Measurements from ENCODE around the gene TDRD15.
"Not testable (repeated sequence)": the region's sequence is repeated elsewhere in the genome, so short reads cannot be mapped to it uniquely, and the experiment has no call there.

Gene TDRD15

GRCh38 chr2:21146638-21147037 lies 22.9 kb downstream of the TDRD15 start:
- no peak for DNase-seq (ENCODE audit: low read depth, low spot score)

- DNase-seq (ENCODE audit: low read depth, low spot score), result no peak
Observed at GRCh38 chr2:21148718-21149117, 24.9 kb downstream of the TDRD15 start.

GRCh38 chr2:21151234-21151633 lies 27.5 kb downstream of the TDRD15 start:
- not testable (repeated sequence) for DNase-seq (ENCODE audit: low read depth, low spot score)

- DNase-seq (ENCODE audit: low read depth, low spot score), result no peak
Observed at GRCh38 chr2:21155365-21156136, 31.8 kb downstream of the TDRD15 start.

GRCh38 chr2:21161122-21161521 lies 37.4 kb downstream of the TDRD15 start:
- no peak for DNase-seq (ENCODE audit: low read depth, low spot score)

GRCh38 chr2:21161832-21162614 lies 38.3 kb downstream of the TDRD15 start:
- DNase-seq (ENCODE audit: low read depth, low spot score), result no peak

GRCh38 chr2:21162615-21162878 lies 38.8 kb downstream of the TDRD15 start:
- no peak for DNase-seq (ENCODE audit: low read depth, low spot score)

- no peak for DNase-seq (ENCODE audit: low read depth, low spot score)
Observed at GRCh38 chr2:21163213-21163612, 39.4 kb downstream of the TDRD15 start.

GRCh38 chr2:21165350-21165749 lies 41.6 kb downstream of the TDRD15 start:
- DNase-seq (ENCODE audit: low read depth, low spot score), result no peak

GRCh38 chr2:21175895-21176646 lies 52.3 kb downstream of the TDRD15 start:
- no peak for DNase-seq (ENCODE audit: low read depth, low spot score)

- no peak for DNase-seq (ENCODE audit: low read depth, low spot score)
Observed at GRCh38 chr2:21181957-21182356, 58.2 kb downstream of the TDRD15 start.

- DNase-seq (ENCODE audit: low read depth, low spot score), result no peak
Observed at GRCh38 chr2:21183306-21183705, 59.5 kb downstream of the TDRD15 start.

GRCh38 chr2:21183726-21184125 lies 60.0 kb downstream of the TDRD15 start:
- DNase-seq (ENCODE audit: low read depth, low spot score), result no peak

GRCh38 chr2:21191535-21191934 lies 67.8 kb downstream of the TDRD15 start:
- no peak for DNase-seq (ENCODE audit: low read depth, low spot score)
